Upper lobe of left lung (tissue), 6 donors: Measurements from ENCODE around the gene BORCS6. TPM values are rescaled to one million over a fixed set of nuclear protein-coding genes. Genes with fewer than 3 reads are reported as not detected.

Source experiments
- ATAC-seq, 2 donors: fragments of 200-7000 bp; cut with Tn5 transposase; one replicate each; pipeline ENCODE4 v1.9.1; 2022; ENCODE audit warnings: mild to moderate bottlenecking in 2 of 2, moderate library complexity in 2 of 2; ENCODE audit not compliant: low FRiP score in 2 of 2
- DNase-seq, 2 donors: peaks; one replicate each; pipeline ENCODE4 v3.0.0-alpha.2; 2019 to 2020
- H3K27ac ChIP-seq, 4 donors: fragments of 200-600 bp; sonication (generic); one replicate each; pipeline ENCODE4 v1.5.1; 2016 to 2019
- H3K27me3 ChIP-seq, 4 donors: fragments of 200-600 bp; sonication (generic); one replicate each; pipeline ENCODE4 v1.5.1; 2017 to 2019
- H3K36me3 ChIP-seq, 4 donors: fragments of 200-600 bp; sonication (generic); one replicate each; pipeline ENCODE4 v1.5.1; 2016 to 2019
- H3K4me1 ChIP-seq, 4 donors: fragments of 200-600 bp; sonication (generic); one replicate each; pipeline ENCODE4 v1.5.1; 2018 to 2019
- H3K4me3 ChIP-seq, 4 donors: fragments of 200-600 bp; sonication (generic); one replicate each; pipeline ENCODE4 v1.5.1; 2017 to 2019; ENCODE audit warnings: mild to moderate bottlenecking in 2 of 4, moderate library complexity in 1 of 4
- H3K9me3 ChIP-seq, 4 donors: fragments of 200-600 bp; sonication (generic); one replicate each; pipeline ENCODE4 v1.5.1; 2018 to 2019
- EP300 ChIP-seq, 4 donors: sonication (generic); formaldehyde crosslinking; IDR thresholded peaks; one replicate each; pipeline ENCODE4 v1.5.1; 2017; ENCODE audit warnings: antibody characterized with exemption in 4 of 4, control low read depth in 2 of 4
- POLR2A ChIP-seq, 4 donors: fragments of 450-650 bp; IDR thresholded peaks; one replicate each; pipeline ENCODE4 v1.5.1; 2016 to 2017; ENCODE audit warnings: antibody characterized with exemption in 4 of 4, mild to moderate bottlenecking in 2 of 4
- POLR2AphosphoS5 ChIP-seq, 2 donors: sonication (generic); formaldehyde crosslinking; IDR thresholded peaks; one replicate each; pipeline ENCODE4 v1.5.1; 2017; ENCODE audit warnings: antibody characterized with exemption in 2 of 2
- WGBS, 2 donors: methylation state at CpG; one replicate each; pipeline ENCODE4 v1.1.5; 2017 to 2018; 5-methylcytosine and 5-hydroxymethylcytosine counted together
- total RNA-seq, 6 donors: library from RNA; depleted of rRNA in 4 of 6; stranded (reverse); fragments of >200 nt in 4 of 6; gene quantifications; one replicate each; pipeline versions ENCODE4 v1.1.0 to v1.2.1, GENCODE V29; 2016 to 2021
- TF ChIP-seq, protein P1 (sequence below), 6 experiments: fragments of 450-650 bp in 4 of 6; fragments of 200-600 bp in 2 of 6; sonication (generic) in 2 of 6; IDR thresholded peaks; one replicate each; pipeline ENCODE4 v1.5.1; 2016 to 2019; ENCODE audit warnings: antibody characterized with exemption in 6 of 6
- donor health status: DM: no; HTN: no; CAD: no; lungs with moderate emphysema.
- donor health status: DM: no; HTN: yes; CAD: no; lungs with severe emphysema.

Gene BORCS6
- total RNA-seq, 6 donors from 2014 or later, result 7.3 to 12.5 (median 11.1) TPM

DNA sequence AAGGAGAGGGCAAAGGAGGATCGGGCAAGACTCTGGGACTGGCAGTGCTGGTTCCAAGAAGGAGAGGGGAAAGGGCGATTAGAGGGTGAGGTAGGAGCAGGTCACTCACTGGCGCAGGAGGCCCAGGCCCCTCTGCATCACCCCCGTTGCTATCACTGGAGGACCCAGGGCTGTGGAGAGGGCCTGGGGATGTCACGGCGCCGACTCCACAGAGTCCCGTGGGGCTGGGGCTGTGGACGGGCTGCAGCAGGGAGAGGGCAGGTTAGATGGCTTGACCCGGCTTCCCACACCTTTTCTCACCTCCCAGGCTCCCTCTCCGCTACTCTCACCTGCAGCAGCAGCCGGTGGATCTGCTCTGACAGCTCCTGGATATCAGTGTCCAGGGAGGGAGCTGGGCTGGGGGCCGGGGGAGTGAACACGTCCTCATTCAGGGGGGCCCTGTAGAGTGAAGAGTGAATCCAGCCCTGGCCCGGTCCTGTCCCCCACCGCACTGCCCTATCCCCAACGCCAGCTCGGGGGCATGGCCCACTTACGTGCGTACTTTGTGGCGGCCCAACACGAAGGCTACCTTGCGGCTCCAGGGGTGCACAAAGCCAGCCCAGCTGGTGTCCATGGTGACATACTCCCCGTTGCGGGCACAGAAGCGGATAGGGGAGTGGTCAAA, 42.7 kb downstream of the BORCS6 start:
- DNase-seq (peak in 1 of 2 donors; percentile 78), ATAC-seq (no peak)
- TF ChIP-seq EP300 (IDR thresholded peaks at IDR 0.05) (no peak), POLR2A (IDR thresholded peaks at IDR 0.05) (no peak)
- TF ChIP-seq, protein P1, sequence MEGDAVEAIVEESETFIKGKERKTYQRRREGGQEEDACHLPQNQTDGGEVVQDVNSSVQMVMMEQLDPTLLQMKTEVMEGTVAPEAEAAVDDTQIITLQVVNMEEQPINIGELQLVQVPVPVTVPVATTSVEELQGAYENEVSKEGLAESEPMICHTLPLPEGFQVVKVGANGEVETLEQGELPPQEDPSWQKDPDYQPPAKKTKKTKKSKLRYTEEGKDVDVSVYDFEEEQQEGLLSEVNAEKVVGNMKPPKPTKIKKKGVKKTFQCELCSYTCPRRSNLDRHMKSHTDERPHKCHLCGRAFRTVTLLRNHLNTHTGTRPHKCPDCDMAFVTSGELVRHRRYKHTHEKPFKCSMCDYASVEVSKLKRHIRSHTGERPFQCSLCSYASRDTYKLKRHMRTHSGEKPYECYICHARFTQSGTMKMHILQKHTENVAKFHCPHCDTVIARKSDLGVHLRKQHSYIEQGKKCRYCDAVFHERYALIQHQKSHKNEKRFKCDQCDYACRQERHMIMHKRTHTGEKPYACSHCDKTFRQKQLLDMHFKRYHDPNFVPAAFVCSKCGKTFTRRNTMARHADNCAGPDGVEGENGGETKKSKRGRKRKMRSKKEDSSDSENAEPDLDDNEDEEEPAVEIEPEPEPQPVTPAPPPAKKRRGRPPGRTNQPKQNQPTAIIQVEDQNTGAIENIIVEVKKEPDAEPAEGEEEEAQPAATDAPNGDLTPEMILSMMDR (IDR thresholded peaks at IDR 0.05), result no peak
- no peaks in the 10 kb centered on the region for H3K27me3 ChIP-seq
- peak overlapping the region in 3 of 4 donors; percentile 37 to 61 (median 60) for H3K27ac ChIP-seq
- H3K9me3 ChIP-seq, result no peaks in the 10 kb centered on the region
- H3K4me3 ChIP-seq, result no peak overlapping the region
- H3K4me1 ChIP-seq, result peaks cover 14 to 50% (median 18%) of the 10 kb centered on the region in 4 donors
- peaks cover 79 to 87% (median 85%) of the 10 kb centered on the region in 4 donors for H3K36me3 ChIP-seq
- WGBS, 2 donors, result 92 to 95% methylated on average over 25 to 26 of the region's 26 CpGs

DNA sequence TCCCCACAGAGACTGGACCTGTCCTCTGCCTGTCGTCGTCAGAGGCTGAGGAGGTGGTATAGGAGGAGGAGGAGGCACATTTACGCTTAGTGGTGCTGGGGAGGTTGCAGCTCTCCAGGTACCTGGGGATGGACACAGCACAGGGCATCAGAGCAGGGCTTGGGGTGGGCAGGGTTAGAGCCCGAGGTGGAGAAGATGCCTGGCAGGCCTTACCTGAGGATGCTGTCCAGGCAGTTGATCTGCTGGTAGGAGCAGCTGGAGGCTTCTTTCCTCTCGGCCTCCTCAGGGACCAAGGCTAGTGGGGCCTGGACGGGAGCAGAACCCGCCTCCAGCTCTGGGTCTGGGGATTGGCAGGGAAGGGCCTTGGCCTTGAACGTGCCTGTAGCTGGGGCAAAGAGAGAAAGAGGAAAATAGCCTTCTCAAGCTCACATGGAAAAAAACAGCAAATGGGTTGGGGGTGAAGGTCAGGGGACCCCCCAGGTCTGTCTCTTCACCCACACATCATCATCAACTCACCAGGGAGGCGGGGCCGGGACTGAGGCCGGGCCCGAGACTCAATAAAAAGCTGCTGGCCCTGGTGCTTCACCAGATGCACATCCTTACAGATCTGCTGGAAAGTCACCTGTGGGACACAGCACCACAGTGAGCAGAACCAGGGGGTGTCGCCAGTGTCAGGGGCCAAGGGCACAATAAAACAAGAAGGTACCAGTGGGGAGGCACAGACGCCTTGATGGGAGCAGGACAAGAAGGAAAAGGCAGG, 43.4 kb downstream of the BORCS6 start:
- Histone ChIP-seq H3K36me3 (peaks cover 86 to 95% (median 92%) of the 10 kb centered on the region in 4 donors), H3K27ac (peak overlapping the region in 3 of 4 donors; percentile 37 to 64 (median 60)), H3K4me1 (peaks cover 14 to 50% (median 18%) of the 10 kb centered on the region in 4 donors), H3K27me3 (no peaks in the 10 kb centered on the region), H3K4me3 (no peak overlapping the region), H3K9me3 (no peaks in the 10 kb centered on the region)
- no peak for ATAC-seq
- 94 to 96% methylated on average over 12 to 14 of the region's 14 CpGs for WGBS, 2 donors
- peak in 1 of 2 donors; percentile 42 for DNase-seq
- no peak for TF ChIP-seq EP300 (IDR thresholded peaks at IDR 0.05)
- no peak for TF ChIP-seq POLR2A (IDR thresholded peaks at IDR 0.05)
- TF ChIP-seq POLR2AphosphoS5 (IDR thresholded peaks at IDR 0.05), result peak in 1 of 2 donors; percentile 10
- TF ChIP-seq, protein P1 (IDR thresholded peaks at IDR 0.05), result no peak

DNA sequence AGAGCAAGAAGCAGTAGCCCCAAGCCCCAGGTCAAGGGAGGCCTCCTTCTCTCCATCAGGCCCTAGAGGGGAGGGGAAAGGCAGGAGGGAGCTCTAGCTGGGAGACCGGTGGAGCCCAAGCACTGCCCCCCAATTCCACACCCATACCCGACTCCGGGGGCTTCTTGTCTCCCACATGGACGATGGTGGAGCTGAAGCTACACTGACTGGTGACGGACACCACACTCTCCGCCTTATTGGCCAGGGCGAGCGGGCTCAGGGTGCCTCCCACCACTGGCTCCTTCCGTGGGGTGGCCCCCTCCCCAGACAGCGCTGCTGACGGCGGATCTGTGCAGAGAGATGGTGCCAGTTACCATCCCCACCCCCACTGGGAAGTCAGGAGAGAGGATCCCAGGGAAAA, 44.2 kb downstream of the BORCS6 start:
- Histone ChIP-seq H3K27ac (peak overlapping the region in 3 of 4 donors; percentile 37 to 64 (median 60)), H3K27me3 (no peaks in the 10 kb centered on the region), H3K4me1 (peaks cover 12 to 45% (median 17%) of the 10 kb centered on the region in 4 donors), H3K36me3 (peaks cover 92 to 100% (median 100%) of the 10 kb centered on the region in 4 donors), H3K9me3 (no peaks in the 10 kb centered on the region), H3K4me3 (no peak overlapping the region)
- ATAC-seq (no peak), DNase-seq (peak in 1 of 2 donors; percentile 65)
- 96% methylated on average over 7 to 12 of the region's 12 CpGs for WGBS, 2 donors
- TF ChIP-seq, protein P1 (IDR thresholded peaks at IDR 0.05), result no peak
- TF ChIP-seq POLR2AphosphoS5 (IDR thresholded peaks at IDR 0.05) (no peak), EP300 (IDR thresholded peaks at IDR 0.05) (no peak), POLR2A (IDR thresholded peaks at IDR 0.05) (no peak)

DNA sequence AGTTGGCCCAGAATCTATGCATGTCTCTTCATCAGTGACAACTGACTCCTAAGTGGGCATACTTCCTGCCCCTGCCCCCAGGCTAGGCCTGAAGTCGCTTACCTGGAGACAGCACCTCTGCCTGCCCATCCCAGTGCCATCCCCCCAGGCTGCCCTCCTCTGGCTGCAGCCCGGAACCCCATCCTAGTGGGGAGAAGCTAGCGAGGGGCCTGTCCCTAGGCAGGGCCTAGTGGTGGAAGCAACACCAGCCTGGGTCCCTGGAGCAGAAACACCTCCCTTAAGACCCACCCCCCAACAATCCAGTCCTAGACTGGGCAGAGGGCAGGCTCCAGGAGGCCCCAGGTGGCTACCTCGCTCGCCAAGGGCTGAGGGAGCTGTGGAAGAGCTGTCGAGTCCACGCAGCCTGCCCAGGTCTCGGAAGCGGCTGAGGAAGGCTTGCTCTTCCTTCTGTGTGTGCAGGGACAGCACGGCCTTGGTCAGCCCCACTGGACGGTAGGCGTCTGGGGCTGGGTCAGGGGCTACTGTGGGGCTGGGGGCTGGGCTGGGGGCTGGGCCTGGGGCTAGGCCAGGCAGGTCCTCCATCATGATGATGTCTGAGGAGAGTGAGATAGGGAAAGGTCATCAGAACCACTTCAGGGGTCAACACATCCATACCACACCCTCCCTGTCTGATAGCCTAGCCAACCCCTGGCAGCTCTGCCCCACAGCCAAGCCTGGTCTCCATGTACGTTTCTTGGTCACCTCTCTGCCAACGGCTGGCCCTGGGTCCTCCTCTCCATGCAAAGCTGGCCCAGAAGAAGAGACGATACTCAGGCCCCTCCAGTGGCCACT, 45.4 kb downstream of the BORCS6 start:
- no peak overlapping the region for H3K4me3 ChIP-seq
- DNase-seq, result peak in 1 of 2 donors; percentile 62
- H3K27ac ChIP-seq, result peak overlapping the region in 1 of 4 donors; percentile 22
- no peak for TF ChIP-seq EP300 (IDR thresholded peaks at IDR 0.05)
- peak in 1 of 4 donors; percentile 20 for TF ChIP-seq POLR2A (IDR thresholded peaks at IDR 0.05)
- peaks cover 7 to 45% (median 14%) of the 10 kb centered on the region in 4 donors for H3K4me1 ChIP-seq
- H3K9me3 ChIP-seq, result no peaks in the 10 kb centered on the region
- 87 to 93% methylated on average over 3 to 15 of the region's 15 CpGs for WGBS, 2 donors
- ATAC-seq, result no peak
- H3K27me3 ChIP-seq, result no peaks in the 10 kb centered on the region
- peaks cover 87 to 100% (median 100%) of the 10 kb centered on the region in 4 donors for H3K36me3 ChIP-seq
